ENCODE results near the gene C2CD4D. TPM values are rescaled to one million over a fixed set of nuclear protein-coding genes. Genes with fewer than 3 reads are reported as not detected.

Gene C2CD4D
- total and polyA plus RNA-seq, 7 donors, result 0.20 to 0.69 (median 0.60) TPM; not detected in 4

- 92 to 95% methylated on average over 5 of the region's 5 CpGs for WGBS, 2 donors
- no peak overlapping the region for H3K27ac ChIP-seq
- intact Hi-C loops (cut with DNase I), result no loop called here
- H3K27me3 ChIP-seq, result peaks cover 0 to 45% (median 0%) of the 10 kb centered on the region in 3 donors
- peak; percentile 56 for DNase-seq
- no peak overlapping the region for H3K4me3 ChIP-seq
- H3K4me1 ChIP-seq, result no peaks in the 10 kb centered on the region
- no peaks in the 10 kb centered on the region for H3K36me3 ChIP-seq
- H3K9me3 ChIP-seq, result no peaks in the 10 kb centered on the region
- TF ChIP-seq POLR2AphosphoS5 (IDR thresholded peaks at IDR 0.05), result no peak
- no peak for TF ChIP-seq EP300 (IDR thresholded peaks at IDR 0.05)
- TF ChIP-seq, protein P1, sequence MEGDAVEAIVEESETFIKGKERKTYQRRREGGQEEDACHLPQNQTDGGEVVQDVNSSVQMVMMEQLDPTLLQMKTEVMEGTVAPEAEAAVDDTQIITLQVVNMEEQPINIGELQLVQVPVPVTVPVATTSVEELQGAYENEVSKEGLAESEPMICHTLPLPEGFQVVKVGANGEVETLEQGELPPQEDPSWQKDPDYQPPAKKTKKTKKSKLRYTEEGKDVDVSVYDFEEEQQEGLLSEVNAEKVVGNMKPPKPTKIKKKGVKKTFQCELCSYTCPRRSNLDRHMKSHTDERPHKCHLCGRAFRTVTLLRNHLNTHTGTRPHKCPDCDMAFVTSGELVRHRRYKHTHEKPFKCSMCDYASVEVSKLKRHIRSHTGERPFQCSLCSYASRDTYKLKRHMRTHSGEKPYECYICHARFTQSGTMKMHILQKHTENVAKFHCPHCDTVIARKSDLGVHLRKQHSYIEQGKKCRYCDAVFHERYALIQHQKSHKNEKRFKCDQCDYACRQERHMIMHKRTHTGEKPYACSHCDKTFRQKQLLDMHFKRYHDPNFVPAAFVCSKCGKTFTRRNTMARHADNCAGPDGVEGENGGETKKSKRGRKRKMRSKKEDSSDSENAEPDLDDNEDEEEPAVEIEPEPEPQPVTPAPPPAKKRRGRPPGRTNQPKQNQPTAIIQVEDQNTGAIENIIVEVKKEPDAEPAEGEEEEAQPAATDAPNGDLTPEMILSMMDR (IDR thresholded peaks at IDR 0.05), result no peak
- TF ChIP-seq POLR2A (IDR thresholded peaks at IDR 0.05), result no peak
These were observed 37.2 kb downstream of the C2CD4D start for GRCh38 chr1:151802372-151802771.

DNA sequence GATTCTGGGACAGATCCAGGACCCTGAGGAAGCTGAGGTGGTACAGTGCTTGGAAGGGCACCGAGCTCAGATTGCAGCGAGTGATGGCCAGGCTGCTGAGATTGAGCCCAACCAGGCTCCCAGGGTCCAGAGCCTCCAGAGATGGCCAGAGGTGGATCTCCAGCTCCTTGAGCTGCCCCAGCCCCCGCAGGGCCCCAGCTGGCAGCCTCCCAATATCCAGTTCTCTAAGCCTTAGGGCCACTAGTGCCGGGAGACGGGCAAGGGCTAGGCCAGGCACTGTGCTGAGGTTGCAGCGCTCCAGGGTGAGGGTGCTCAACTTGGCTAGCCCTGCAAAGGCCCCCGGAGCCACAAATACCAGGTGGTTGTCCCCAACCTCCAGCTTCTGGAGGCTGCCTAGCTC, 37.8 kb downstream of the C2CD4D start:
- Histone ChIP-seq H3K4me3 (no peak overlapping the region), H3K4me1 (no peaks in the 10 kb centered on the region), H3K36me3 (no peaks in the 10 kb centered on the region), H3K9me3 (no peaks in the 10 kb centered on the region), H3K27ac (no peak overlapping the region), H3K27me3 (peaks cover 0 to 45% (median 0%) of the 10 kb centered on the region in 3 donors)
- intact Hi-C loops (cut with DNase I), result no loop called here
- DNase-seq, result peak; percentile 54
- no peak for TF ChIP-seq EP300 (IDR thresholded peaks at IDR 0.05)
- TF ChIP-seq, protein P1 (IDR thresholded peaks at IDR 0.05), result no peak
- no peak for TF ChIP-seq POLR2AphosphoS5 (IDR thresholded peaks at IDR 0.05)
- TF ChIP-seq POLR2A (IDR thresholded peaks at IDR 0.05), result no peak
- 89 to 91% methylated on average over 7 of the region's 7 CpGs for WGBS, 2 donors

DNA sequence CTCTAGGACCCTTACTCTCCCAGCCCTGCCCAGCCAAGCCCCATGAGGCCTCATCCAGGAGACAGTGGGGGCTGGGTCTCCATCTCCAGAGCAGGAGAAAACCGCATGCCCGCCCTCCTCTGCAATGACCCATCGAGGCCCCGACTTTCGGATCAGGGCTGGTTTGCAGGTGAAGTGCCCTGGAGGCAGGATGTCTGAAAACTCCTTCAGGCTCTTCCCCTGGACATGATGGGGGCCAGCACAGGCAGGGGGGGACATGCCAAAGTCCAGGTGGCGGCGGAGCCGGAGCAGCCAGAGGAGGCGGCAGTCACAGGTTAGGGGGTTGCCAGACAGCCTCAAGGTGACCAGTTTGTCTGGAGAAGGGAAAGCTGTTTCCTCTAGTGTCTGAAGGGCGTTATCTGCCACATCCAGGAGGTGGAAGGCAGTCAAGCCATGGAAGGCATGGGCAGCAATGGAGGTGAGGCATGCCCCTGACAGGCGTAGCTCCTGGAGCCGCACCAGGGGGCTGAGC, 38.3 kb downstream of the C2CD4D start:
- Histone ChIP-seq H3K36me3 (no peaks in the 10 kb centered on the region), H3K27me3 (peaks cover 0 to 41% (median 0%) of the 10 kb centered on the region in 3 donors), H3K9me3 (no peaks in the 10 kb centered on the region), H3K4me3 (no peak overlapping the region), H3K27ac (no peak overlapping the region), H3K4me1 (no peaks in the 10 kb centered on the region)
- 95% methylated on average over 12 of the region's 12 CpGs for WGBS, 2 donors
- DNase-seq, result peak; percentile 51
- TF ChIP-seq POLR2AphosphoS5 (IDR thresholded peaks at IDR 0.05) (no peak), POLR2A (IDR thresholded peaks at IDR 0.05) (no peak), EP300 (IDR thresholded peaks at IDR 0.05) (no peak)
- TF ChIP-seq, protein P1 (IDR thresholded peaks at IDR 0.05), result no peak
- intact Hi-C loops (cut with DNase I), result no loop called here

DNA sequence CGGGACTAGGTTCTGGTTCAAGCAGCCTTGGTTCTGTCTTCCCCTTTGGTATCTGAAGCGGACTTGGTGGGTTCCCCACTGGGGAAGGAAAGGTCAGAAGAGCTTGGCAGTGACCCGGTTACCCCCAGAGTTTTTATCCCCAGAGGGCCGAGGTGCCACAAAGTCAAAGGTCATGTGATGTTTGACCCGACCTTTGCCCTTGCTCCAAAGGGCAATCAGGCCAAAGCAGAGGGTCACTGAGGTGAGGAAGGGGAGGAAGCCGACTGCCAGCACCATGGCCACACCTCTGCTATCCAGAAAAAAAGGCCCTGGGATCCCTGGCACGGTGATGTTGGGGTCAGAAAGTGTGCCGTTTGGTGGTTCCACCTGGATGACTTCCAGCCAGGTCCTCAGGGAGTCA, 38.8 kb downstream of the C2CD4D start:
- no peak overlapping the region for H3K27ac ChIP-seq
- WGBS, 2 donors, result 71 to 72% methylated on average over 8 of the region's 8 CpGs
- intact Hi-C loops (cut with DNase I), result no loop called here
- no peak overlapping the region for H3K4me3 ChIP-seq
- TF ChIP-seq EP300 (IDR thresholded peaks at IDR 0.05) (no peak), POLR2AphosphoS5 (IDR thresholded peaks at IDR 0.05) (no peak)
- TF ChIP-seq, protein P1 (IDR thresholded peaks at IDR 0.05), result no peak
- peaks cover 0 to 38% (median 0%) of the 10 kb centered on the region in 3 donors for H3K27me3 ChIP-seq
- H3K9me3 ChIP-seq, result no peaks in the 10 kb centered on the region
- DNase-seq, result no peak
- H3K4me1 ChIP-seq, result no peaks in the 10 kb centered on the region
- H3K36me3 ChIP-seq, result no peaks in the 10 kb centered on the region

Data from sigmoid colon (tissue), 7 donors.